Measurements from ENCODE around the gene SPRR5. TPM values are rescaled to one million over a fixed set of nuclear protein-coding genes. Genes with fewer than 3 reads are reported as not detected.

SPRR5 gene
- total RNA-seq, 1 donor from 2014 or later = not detected

- Mint-ChIP-seq H3K9me3 (no peaks in the 10 kb centered on the region), H3K27me3 (ENCODE audit: low read depth) (peaks cover 16% of the 10 kb centered on the region), H3K4me1 (no peaks in the 10 kb centered on the region), H3K27ac (no peak overlapping the region), H3K36me3 (no peaks in the 10 kb centered on the region), H3K4me3 (no peak overlapping the region)
- DNase-seq (ENCODE audit: low spot score in 2 of 2, unreplicated experiment in 2 of 2) = no peak
- TF ChIP-seq, protein P1, sequence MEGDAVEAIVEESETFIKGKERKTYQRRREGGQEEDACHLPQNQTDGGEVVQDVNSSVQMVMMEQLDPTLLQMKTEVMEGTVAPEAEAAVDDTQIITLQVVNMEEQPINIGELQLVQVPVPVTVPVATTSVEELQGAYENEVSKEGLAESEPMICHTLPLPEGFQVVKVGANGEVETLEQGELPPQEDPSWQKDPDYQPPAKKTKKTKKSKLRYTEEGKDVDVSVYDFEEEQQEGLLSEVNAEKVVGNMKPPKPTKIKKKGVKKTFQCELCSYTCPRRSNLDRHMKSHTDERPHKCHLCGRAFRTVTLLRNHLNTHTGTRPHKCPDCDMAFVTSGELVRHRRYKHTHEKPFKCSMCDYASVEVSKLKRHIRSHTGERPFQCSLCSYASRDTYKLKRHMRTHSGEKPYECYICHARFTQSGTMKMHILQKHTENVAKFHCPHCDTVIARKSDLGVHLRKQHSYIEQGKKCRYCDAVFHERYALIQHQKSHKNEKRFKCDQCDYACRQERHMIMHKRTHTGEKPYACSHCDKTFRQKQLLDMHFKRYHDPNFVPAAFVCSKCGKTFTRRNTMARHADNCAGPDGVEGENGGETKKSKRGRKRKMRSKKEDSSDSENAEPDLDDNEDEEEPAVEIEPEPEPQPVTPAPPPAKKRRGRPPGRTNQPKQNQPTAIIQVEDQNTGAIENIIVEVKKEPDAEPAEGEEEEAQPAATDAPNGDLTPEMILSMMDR (IDR thresholded peaks at IDR 0.05; ENCODE audit: unreplicated experiment) = no peak
These were observed 35.1 kb downstream of the SPRR5 start for GRCh38 chr1:152982076-152982475.

DNA sequence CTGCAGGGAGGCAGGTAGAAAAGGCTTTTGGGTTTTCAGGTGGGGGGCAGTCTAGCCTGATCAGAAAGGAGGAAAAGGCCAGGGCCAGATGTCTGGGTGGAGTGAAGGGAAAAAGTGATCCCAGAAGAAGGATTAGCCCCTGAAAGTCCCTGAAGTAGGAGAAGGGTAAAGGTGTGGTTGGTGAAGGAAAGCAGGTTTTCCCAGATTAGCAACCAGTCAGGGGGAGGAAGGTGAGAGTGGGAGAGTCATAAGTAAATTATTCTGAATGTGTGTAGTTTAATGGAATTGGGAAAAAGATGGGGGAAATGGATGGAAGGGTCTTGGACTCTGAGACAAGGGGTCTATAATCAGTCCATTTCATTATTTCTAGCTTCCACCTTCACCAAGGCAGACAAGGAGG lies 36.2 kb downstream of the SPRR5 start:
- H3K27me3 Mint-ChIP-seq (ENCODE audit: low read depth) = peaks cover 19% of the 10 kb centered on the region

GRCh38 chr1:152983743-152984142 lies 36.7 kb downstream of the SPRR5 start, which contains the start of gene SPRR1A:
SPRR1A (plus strand) TSS chr1:152984081; CDS start chr1:152985231, 1,150 bp downstream.
- no peak for DNase-seq (ENCODE audit: low spot score in 2 of 2, unreplicated experiment in 2 of 2)
- peaks cover 12% of the 10 kb centered on the region for H3K9me3 Mint-ChIP-seq
- TF ChIP-seq, protein P1 (IDR thresholded peaks at IDR 0.05; ENCODE audit: unreplicated experiment) = no peak
- no peak within 1 kb of the TSS for H3K4me3 Mint-ChIP-seq
- H3K4me1 Mint-ChIP-seq = no peaks in the 10 kb centered on the region
- H3K27me3 Mint-ChIP-seq (ENCODE audit: low read depth) = peaks cover 21% of the 10 kb centered on the region
- H3K36me3 Mint-ChIP-seq = no peaks in the 10 kb centered on the region
- H3K27ac Mint-ChIP-seq = no peak within 1 kb of the TSS

More for the DNA sequence above, 36.2 kb downstream of the SPRR5 start:
- no peak for DNase-seq (ENCODE audit: low spot score in 2 of 2, unreplicated experiment in 2 of 2)
- no peak overlapping the region for H3K27ac Mint-ChIP-seq
- peaks cover 12% of the 10 kb centered on the region for H3K9me3 Mint-ChIP-seq
- H3K4me3 Mint-ChIP-seq = no peak overlapping the region
- no peaks in the 10 kb centered on the region for H3K36me3 Mint-ChIP-seq
- TF ChIP-seq, protein P1 (IDR thresholded peaks at IDR 0.05; ENCODE audit: unreplicated experiment) = no peak
- H3K4me1 Mint-ChIP-seq = no peaks in the 10 kb centered on the region

DNA sequence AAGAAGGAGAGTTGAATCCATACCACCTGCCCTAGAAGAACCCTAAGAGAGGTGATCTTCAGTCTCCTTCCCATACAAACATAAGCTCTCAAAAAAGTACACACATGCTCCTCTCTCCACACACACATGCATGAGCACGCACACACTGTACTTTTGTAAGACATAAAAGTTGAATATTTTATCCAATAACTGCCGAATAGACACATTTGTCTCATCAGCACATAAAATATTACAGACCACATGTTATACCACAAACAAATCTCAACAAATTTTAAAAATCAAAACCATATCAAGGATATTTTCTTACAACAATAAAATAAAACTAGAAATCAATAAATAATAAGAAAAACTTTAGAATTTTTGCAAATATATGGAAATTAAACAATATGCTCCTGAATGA lies 39.6 kb downstream of the SPRR5 start:
- H3K27me3 Mint-ChIP-seq (ENCODE audit: low read depth) = peaks cover 24% of the 10 kb centered on the region
- H3K4me3 Mint-ChIP-seq = no peak overlapping the region
- DNase-seq (ENCODE audit: low spot score in 2 of 2, unreplicated experiment in 2 of 2) = no peak
- no peaks in the 10 kb centered on the region for H3K4me1 Mint-ChIP-seq
- TF ChIP-seq, protein P1 (IDR thresholded peaks at IDR 0.05; ENCODE audit: unreplicated experiment) = no peak
- no peak overlapping the region for H3K27ac Mint-ChIP-seq
- H3K36me3 Mint-ChIP-seq = no peaks in the 10 kb centered on the region
- peaks cover 12% of the 10 kb centered on the region for H3K9me3 Mint-ChIP-seq

- H3K9me3 Mint-ChIP-seq = peaks cover 9% of the 10 kb centered on the region
- DNase-seq (ENCODE audit: low spot score in 2 of 2, unreplicated experiment in 2 of 2) = no peak
- peaks cover 8% of the 10 kb centered on the region for H3K27me3 Mint-ChIP-seq (ENCODE audit: low read depth)
These were observed 46.2 kb downstream of the SPRR5 start for GRCh38 chr1:152993186-152993585.

More at GRCh38 chr1:152993186-152993585, 46.2 kb downstream of the SPRR5 start:
- Mint-ChIP-seq H3K36me3 (no peaks in the 10 kb centered on the region), H3K4me3 (no peak overlapping the region), H3K4me1 (no peaks in the 10 kb centered on the region), H3K27ac (no peak overlapping the region)
- TF ChIP-seq, protein P1 (IDR thresholded peaks at IDR 0.05; ENCODE audit: unreplicated experiment) = no peak
